ENCODE results near the gene CFAP74.

CFAP74 gene

DNA sequence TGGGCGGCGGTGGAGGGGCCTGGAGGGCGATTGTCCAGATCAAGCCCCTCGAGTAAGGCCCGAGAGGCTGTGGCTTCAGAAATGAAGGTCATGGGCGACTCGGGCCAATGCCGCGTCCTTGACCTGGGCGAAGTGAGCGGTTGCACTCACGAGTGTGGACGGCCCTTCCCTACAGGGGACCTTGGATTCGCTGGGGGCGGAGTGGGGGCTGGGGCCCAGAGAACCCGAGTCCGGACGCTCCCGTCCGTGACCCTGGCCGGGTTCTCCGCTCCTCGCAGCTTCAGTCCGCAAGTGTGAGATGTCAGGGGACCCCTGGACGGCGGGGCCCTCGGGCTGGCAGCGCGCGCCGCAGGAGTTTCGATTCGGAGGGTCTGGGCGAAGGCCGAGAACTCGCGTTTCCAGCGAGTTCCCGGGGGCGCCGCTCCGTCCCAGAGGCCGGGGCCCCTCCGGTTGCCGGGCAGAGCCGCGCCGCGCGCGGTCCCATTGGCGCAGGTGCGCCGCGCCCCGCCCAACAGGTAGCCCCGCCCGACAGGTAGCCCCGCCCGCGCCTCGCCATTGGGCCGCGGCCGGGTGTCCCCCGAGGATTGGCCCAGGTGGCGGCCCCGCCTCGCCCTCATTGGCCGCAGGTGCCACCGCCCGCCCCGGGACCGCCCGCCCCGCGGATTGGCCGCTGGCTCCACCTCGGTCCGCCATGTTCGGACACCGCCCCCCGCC, 46.3 kb upstream of the CFAP74 start, which contains the start of gene PRKCZ (continued):
- TF ChIP-seq PBX3 (CRISPR knock-in tag; IDR thresholded peaks at IDR 0.05) (no peak), ZNF561 (tag by site-specific recombination; IDR thresholded peaks at IDR 0.05; ENCODE audit: borderline replicate concordance) (peak; percentile 53; the same call in 1 of the 2 replicates), ZBTB44 (tag by site-specific recombination; IDR thresholded peaks at IDR 0.05) (no peak), ZNF610 (tag by site-specific recombination; IDR thresholded peaks at IDR 0.05; ENCODE audit: borderline replicate concordance) (peak; percentile 87), CTCF (tag by site-specific recombination; IDR thresholded peaks at IDR 0.05) (no peak; the same call in 1 of the 2 replicates), ZNF555 (tag by site-specific recombination; conservative IDR thresholded peaks at IDR 0.05) (no peak), ZNF280C (tag by site-specific recombination; IDR thresholded peaks at IDR 0.05) (no peak), KLF16 (tag by site-specific recombination; IDR thresholded peaks at IDR 0.05) (peak; percentile 28; the same call in 1 of the 2 replicates), GLI2 (tag by site-specific recombination; IDR thresholded peaks at IDR 0.05; ENCODE audit: borderline replicate concordance, low read depth) (no peak), KLF9 (tag by site-specific recombination; IDR thresholded peaks at IDR 0.05; ENCODE audit: low read depth) (no peak), ZFP37 (tag by site-specific recombination; IDR thresholded peaks at IDR 0.05) (no peak), ZNF221 (tag by site-specific recombination; IDR thresholded peaks at IDR 0.05; ENCODE audit: borderline replicate concordance) (no peak), ZNF560 (tag by site-specific recombination; IDR thresholded peaks at IDR 0.05; ENCODE audit: borderline replicate concordance) (no peak), ZNF600 (tag by site-specific recombination; IDR thresholded peaks at IDR 0.05) (peak; percentile 63), ZNF654 (tag by site-specific recombination; IDR thresholded peaks at IDR 0.05; ENCODE audit: low read depth) (no peak), ZNF112 (tag by site-specific recombination; IDR thresholded peaks at IDR 0.05) (no peak), ZEB2 (tag by site-specific recombination; IDR thresholded peaks at IDR 0.05) (peak; percentile 77), ZNF48 (tag by site-specific recombination; IDR thresholded peaks at IDR 0.05) (no peak)
- TF ChIP-seq, protein P1, sequence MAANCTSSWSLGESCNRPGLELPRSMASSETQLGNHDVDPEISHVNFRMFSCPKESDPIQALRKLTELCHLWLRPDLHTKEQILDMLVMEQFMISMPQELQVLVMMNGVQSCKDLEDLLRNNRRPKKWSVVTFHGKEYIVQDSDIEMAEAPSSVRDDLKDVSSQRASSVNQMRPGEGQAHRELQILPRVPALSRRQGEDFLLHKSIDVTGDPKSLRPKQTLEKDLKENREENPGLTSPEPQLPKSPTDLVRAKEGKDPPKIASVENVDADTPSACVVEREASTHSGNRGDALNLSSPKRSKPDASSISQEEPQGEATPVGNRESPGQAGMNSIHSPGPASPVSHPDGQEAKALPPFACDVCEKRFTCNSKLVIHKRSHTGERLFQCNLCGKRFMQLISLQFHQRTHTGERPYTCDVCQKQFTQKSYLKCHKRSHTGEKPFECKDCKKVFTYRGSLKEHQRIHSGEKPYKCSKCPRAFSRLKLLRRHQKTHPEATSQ (tag by site-specific recombination; IDR thresholded peaks at IDR 0.05) = no peak
- TF ChIP-seq, protein P2, sequence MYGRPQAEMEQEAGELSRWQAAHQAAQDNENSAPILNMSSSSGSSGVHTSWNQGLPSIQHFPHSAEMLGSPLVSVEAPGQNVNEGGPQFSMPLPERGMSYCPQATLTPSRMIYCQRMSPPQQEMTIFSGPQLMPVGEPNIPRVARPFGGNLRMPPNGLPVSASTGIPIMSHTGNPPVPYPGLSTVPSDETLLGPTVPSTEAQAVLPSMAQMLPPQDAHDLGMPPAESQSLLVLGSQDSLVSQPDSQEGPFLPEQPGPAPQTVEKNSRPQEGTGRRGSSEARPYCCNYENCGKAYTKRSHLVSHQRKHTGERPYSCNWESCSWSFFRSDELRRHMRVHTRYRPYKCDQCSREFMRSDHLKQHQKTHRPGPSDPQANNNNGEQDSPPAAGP (tag by site-specific recombination; IDR thresholded peaks at IDR 0.05) = peak; percentile 42; the same call in 1 of the 2 replicates
- TF ChIP-seq, protein P3, sequence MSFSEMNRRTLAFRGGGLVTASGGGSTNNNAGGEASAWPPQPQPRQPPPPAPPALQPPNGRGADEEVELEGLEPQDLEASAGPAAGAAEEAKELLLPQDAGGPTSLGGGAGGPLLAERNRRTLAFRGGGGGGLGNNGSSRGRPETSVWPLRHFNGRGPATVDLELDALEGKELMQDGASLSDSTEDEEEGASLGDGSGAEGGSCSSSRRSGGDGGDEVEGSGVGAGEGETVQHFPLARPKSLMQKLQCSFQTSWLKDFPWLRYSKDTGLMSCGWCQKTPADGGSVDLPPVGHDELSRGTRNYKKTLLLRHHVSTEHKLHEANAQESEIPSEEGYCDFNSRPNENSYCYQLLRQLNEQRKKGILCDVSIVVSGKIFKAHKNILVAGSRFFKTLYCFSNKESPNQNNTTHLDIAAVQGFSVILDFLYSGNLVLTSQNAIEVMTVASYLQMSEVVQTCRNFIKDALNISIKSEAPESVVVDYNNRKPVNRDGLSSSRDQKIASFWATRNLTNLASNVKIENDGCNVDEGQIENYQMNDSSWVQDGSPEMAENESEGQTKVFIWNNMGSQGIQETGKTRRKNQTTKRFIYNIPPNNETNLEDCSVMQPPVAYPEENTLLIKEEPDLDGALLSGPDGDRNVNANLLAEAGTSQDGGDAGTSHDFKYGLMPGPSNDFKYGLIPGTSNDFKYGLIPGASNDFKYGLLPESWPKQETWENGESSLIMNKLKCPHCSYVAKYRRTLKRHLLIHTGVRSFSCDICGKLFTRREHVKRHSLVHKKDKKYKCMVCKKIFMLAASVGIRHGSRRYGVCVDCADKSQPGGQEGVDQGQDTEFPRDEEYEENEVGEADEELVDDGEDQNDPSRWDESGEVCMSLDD (tag by site-specific recombination; IDR thresholded peaks at IDR 0.05) = peak; percentile 32; the same call in 1 of the 2 replicates
- TF ChIP-seq, protein P4, sequence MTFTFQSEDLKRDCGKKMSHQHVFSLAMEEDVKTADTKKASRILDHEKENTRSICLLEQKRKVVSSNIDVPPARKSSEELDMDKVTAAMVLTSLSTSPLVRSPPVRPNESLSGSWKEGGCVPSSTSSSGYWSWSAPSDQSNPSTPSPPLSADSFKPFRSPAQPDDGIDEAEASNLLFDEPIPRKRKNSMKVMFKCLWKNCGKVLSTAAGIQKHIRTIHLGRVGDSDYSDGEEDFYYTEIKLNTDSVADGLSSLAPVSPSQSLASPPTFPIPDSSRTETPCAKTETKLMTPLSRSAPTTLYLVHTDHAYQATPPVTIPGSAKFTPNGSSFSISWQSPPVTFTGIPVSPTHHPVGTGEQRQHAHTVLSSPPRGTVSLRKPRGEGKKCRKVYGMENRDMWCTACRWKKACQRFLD (tag by site-specific recombination; IDR thresholded peaks at IDR 0.05) = no peak
